ENCODE data around the gene GNB1. TPM values are rescaled to one million over a fixed set of nuclear protein-coding genes. Genes with fewer than 3 reads are reported as not detected.

Gene GNB1
- total RNA-seq, 1 donor from 2014 or later = 159 TPM

- H3K4me3 ChIP-seq = no peak overlapping the region
- peaks cover 97% of the 10 kb centered on the region for H3K4me1 ChIP-seq
- H3K36me3 ChIP-seq = no peaks in the 10 kb centered on the region
- H3K27ac ChIP-seq = no peak overlapping the region
- no peaks in the 10 kb centered on the region for H3K9me3 ChIP-seq
- no peak for DNase-seq (ENCODE audit: extremely low spot score in 2 of 2)
- intact Hi-C loops (cut with DNase I) = no loop called here
- TF ChIP-seq POLR2A (IDR thresholded peaks at IDR 0.05) (no peak), CTCF (IDR thresholded peaks at IDR 0.05) (no peak), POLR2AphosphoS5 (IDR thresholded peaks at IDR 0.05; ENCODE audit: insufficient read depth in 1 of 2, low read depth in 1 of 2) (no peak)
- no peaks in the 10 kb centered on the region for H3K27me3 ChIP-seq
These were observed 10.9 kb downstream of the GNB1 start for GRCh38 chr1:1879942-1880341.

GRCh38 chr1:1877865-1878436 lies 12.9 kb downstream of the GNB1 start:
- Histone ChIP-seq H3K27me3 (no peaks in the 10 kb centered on the region), H3K27ac (no peak overlapping the region), H3K9me3 (no peaks in the 10 kb centered on the region), H3K4me1 (peaks cover 97% of the 10 kb centered on the region), H3K4me3 (no peak overlapping the region), H3K36me3 (no peaks in the 10 kb centered on the region)
- TF ChIP-seq POLR2AphosphoS5 (IDR thresholded peaks at IDR 0.05; ENCODE audit: insufficient read depth in 1 of 2, low read depth in 1 of 2) = no peak
- no peak for TF ChIP-seq CTCF (IDR thresholded peaks at IDR 0.05)
- no peak for TF ChIP-seq POLR2A (IDR thresholded peaks at IDR 0.05)
- DNase-seq (ENCODE audit: extremely low spot score in 2 of 2) = no peak
- intact Hi-C loops (cut with DNase I) = no loop called here

GRCh38 chr1:1876335-1876930 lies 14.5 kb downstream of the GNB1 start:
- no peaks in the 10 kb centered on the region for H3K36me3 ChIP-seq
- no peak overlapping the region for H3K4me3 ChIP-seq
- peaks cover 94% of the 10 kb centered on the region for H3K4me1 ChIP-seq
- TF ChIP-seq CTCF (IDR thresholded peaks at IDR 0.05) = no peak
- no peak for TF ChIP-seq POLR2AphosphoS5 (IDR thresholded peaks at IDR 0.05; ENCODE audit: insufficient read depth in 1 of 2, low read depth in 1 of 2)
- no peak for TF ChIP-seq POLR2A (IDR thresholded peaks at IDR 0.05)
- DNase-seq (ENCODE audit: extremely low spot score in 2 of 2) = no peak
- H3K27me3 ChIP-seq = no peaks in the 10 kb centered on the region
- intact Hi-C loops (cut with DNase I) = no loop called here
- no peak overlapping the region for H3K27ac ChIP-seq
- H3K9me3 ChIP-seq = no peaks in the 10 kb centered on the region

- Histone ChIP-seq H3K9me3 (no peaks in the 10 kb centered on the region), H3K27me3 (no peaks in the 10 kb centered on the region), H3K4me3 (no peak overlapping the region), H3K27ac (no peak overlapping the region), H3K36me3 (no peaks in the 10 kb centered on the region), H3K4me1 (peaks cover 91% of the 10 kb centered on the region)
- intact Hi-C loops (cut with DNase I) = no loop called here
- TF ChIP-seq CTCF (IDR thresholded peaks at IDR 0.05) (no peak), POLR2AphosphoS5 (IDR thresholded peaks at IDR 0.05; ENCODE audit: insufficient read depth in 1 of 2, low read depth in 1 of 2) (no peak), POLR2A (IDR thresholded peaks at IDR 0.05) (no peak)
- no peak for DNase-seq (ENCODE audit: extremely low spot score in 2 of 2)
These were observed 15.0 kb downstream of the GNB1 start for GRCh38 chr1:1875932-1876331.

GRCh38 chr1:1874901-1875300 lies 16.0 kb downstream of the GNB1 start:
- Histone ChIP-seq H3K27me3 (no peaks in the 10 kb centered on the region), H3K4me1 (peaks cover 88% of the 10 kb centered on the region), H3K4me3 (no peak overlapping the region), H3K36me3 (no peaks in the 10 kb centered on the region), H3K27ac (no peak overlapping the region), H3K9me3 (no peaks in the 10 kb centered on the region)
- intact Hi-C loops (cut with DNase I) = no loop called here
- TF ChIP-seq POLR2AphosphoS5 (IDR thresholded peaks at IDR 0.05; ENCODE audit: insufficient read depth in 1 of 2, low read depth in 1 of 2) (no peak), POLR2A (IDR thresholded peaks at IDR 0.05) (no peak), CTCF (IDR thresholded peaks at IDR 0.05) (no peak)
- no peak for DNase-seq (ENCODE audit: extremely low spot score in 2 of 2)

All from vagina (tissue), 2 donors.